Endothelial cell of umbilical vein (primary cell): ENCODE data around the gene OVCH2.

Source experiments
- EZH2 ChIP-seq: IDR thresholded peaks from 2 replicates; pipeline ENCODE4 v1.6.1; 2012; ENCODE audit warnings: borderline replicate concordance, low read depth, mild to moderate bottlenecking, moderate library complexity, low read length, inconsistent platforms; ENCODE audit not compliant: severe bottlenecking
- POLR2A ChIP-seq: IDR thresholded peaks from 2 replicates; pipeline ENCODE4 v1.6.1; 2012; ENCODE audit warnings: low read depth, mild to moderate bottlenecking, control low read depth, low read length
- POLR2AphosphoS5 ChIP-seq: IDR thresholded peaks from 2 replicates; pipeline ENCODE4 v1.6.1; 2012; ENCODE audit warnings: low read depth, mild to moderate bottlenecking, control low read depth, low read length, moderate library complexity; ENCODE audit not compliant: insufficient read depth
- TF ChIP-seq, protein P1 (sequence below), 2 donors: IDR thresholded peaks; 1 replicate in 1 of 2; 2 replicates in 1 of 2; pipeline ENCODE4 v1.5.1; 2011; ENCODE audit warnings: low read length in 2 of 2, mild to moderate bottlenecking in 2 of 2, moderate library complexity in 2 of 2, control low read depth in 1 of 2, inconsistent platforms in 1 of 2, low read depth in 1 of 2; ENCODE audit not compliant: insufficient read depth in 1 of 2; ENCODE audit errors: extremely low read depth in 1 of 2

DNA sequence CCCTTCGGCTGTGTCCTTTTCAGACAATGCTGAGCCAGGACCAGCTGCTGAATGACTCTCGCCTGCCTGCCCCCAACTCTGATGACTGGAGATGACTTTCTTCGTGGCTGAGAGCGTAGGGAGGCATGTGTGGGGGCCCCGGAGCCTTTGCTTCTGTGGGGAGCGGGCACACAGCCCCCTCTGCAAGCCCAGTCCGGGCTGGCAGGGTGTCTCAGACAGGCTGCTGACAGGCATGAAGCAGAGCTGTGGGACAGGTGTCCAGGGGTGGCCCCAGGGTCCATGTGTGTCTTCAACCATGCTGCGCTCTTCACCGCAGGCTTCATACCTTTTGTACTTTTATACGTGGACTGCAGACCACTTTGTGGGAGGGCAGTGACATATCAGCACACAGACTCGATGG is 49.6 kb downstream of the OVCH2 start:
- TF ChIP-seq, protein P1, sequence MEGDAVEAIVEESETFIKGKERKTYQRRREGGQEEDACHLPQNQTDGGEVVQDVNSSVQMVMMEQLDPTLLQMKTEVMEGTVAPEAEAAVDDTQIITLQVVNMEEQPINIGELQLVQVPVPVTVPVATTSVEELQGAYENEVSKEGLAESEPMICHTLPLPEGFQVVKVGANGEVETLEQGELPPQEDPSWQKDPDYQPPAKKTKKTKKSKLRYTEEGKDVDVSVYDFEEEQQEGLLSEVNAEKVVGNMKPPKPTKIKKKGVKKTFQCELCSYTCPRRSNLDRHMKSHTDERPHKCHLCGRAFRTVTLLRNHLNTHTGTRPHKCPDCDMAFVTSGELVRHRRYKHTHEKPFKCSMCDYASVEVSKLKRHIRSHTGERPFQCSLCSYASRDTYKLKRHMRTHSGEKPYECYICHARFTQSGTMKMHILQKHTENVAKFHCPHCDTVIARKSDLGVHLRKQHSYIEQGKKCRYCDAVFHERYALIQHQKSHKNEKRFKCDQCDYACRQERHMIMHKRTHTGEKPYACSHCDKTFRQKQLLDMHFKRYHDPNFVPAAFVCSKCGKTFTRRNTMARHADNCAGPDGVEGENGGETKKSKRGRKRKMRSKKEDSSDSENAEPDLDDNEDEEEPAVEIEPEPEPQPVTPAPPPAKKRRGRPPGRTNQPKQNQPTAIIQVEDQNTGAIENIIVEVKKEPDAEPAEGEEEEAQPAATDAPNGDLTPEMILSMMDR (IDR thresholded peaks at IDR 0.05; ENCODE audit: extremely low read depth in 1 of 2, insufficient read depth in 1 of 2, low read depth in 1 of 2, low read length in 2 of 2), result no peak
- TF ChIP-seq POLR2A (no peak), POLR2AphosphoS5 (no peak), EZH2 (no peak)
